GM21367 (cell line): ENCODE data around the gene VHLL.

Experiments
- ATAC-seq: cut with Tn5 transposase; IDR thresholded peaks from one replicate; pipeline ENCODE4 v1.9.1; 2021; ENCODE audit not compliant: unreplicated experiment

Gene VHLL

DNA sequence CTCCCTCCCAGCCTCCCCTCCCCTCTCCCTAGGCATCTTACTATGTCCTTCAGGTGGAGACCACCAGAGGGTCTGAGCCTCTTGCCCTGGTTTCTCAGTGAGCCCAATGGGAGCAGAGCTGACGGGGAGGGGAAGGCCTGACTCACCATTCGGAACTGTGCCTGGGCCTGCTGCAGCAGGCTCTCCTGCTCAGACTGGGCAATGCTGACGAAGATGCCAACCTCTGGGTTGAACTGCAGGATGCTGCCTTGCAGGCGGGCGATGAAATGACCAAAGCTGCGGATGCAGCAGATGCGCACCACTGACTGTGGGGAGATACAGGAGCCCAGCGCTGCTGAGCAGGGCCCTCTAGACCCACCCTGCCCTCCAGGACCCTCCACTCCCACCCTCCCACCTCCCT is 40.2 kb downstream of the VHLL start:
- ATAC-seq, result no peak

DNA sequence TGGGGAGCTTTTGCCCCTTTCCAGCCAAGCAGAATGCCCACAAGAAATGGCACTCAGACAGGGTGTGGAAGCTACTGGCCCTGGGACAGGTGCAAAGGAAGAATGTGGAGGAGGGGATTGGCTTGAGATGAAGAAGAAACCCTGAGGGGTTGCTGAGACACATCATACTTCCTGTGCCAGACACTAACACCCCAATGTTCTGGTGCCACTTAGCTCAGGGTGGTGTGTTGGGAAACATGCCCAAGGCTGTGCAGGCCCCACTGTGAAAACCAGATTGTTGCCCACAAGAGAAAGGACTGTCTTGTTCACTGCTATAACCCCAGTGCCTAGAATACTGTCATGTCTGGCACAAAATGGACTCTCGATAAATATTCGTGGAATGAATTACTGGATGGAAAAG is 41.4 kb downstream of the VHLL start:
- ATAC-seq, result no peak

DNA sequence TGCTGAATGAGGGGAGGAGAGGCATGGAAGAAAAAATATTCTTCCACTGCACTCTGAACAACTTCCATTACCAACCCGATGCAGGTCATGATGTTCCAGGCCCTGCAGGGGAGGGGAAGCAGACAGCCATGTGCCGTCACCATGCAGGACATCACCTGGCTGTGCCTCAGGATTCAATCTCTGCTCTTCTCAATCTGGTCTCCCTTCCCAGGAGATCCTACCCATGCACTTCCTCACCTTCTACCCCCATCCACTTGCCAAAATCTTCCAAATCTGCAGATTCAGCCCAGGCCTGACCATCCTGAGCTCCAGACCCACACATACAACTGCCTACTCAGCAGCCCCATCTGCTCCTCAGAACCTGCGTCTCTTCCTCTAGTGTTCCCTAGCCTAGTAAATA is 45.5 kb downstream of the VHLL start:
- no peak for ATAC-seq

DNA sequence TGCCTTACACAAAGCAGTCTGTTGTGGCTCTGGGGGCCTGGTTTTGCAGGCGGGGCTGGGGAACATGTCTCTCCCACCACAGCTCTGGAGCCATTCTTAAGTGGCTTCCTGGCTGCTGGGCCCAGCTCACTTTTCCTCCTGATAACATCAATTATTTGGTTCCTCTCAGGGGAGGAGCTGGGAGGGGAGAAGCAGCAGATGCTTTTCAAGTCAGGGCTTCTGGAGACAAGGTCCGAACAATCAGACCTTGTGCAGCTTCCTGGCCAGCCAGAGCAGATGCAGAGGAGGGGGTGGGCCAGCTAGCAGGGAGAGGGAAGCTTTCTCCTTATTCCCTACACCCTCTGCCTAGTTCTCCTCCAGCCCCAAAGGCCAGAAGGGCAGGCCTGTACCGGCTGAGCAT is 47.6 kb downstream of the VHLL start:
- no peak for ATAC-seq

DNA sequence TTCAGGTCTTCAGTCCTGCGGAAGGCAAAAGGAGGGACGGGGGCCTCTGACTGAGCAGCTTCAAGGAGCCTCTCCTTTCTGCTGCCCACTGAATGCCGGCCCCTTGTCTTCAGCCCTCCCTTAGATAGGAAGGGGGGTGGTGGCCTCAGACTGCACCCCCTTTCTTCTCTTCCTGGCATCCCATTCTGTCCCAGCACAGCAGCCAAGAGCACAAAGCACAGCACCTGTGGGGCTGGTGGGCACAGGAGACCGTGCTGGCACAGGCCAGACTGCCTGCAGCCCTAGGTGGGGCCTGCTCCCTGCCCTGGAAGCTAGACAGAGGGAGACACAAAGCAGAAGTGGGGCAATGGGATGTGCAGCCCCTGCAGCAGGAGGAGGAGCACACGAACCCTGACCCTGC is 49.5 kb downstream of the VHLL start:
- ATAC-seq, result no peak
